HepG2 (cell line): ENCODE measurements around the gene HEPN1.

Source experiments
- BRD4 ChIP-seq: sonication (generic); formaldehyde crosslinking; IDR thresholded peaks from 2 replicates; pipeline ENCODE4 v1.4.0; 2020; ENCODE audit warnings: missing genetic modification reagents
- SALL1 ChIP-seq: sonication (generic); formaldehyde crosslinking; IDR thresholded peaks from 2 replicates; pipeline ENCODE4 v1.8.0; 2022; ENCODE audit warnings: mild to moderate bottlenecking, missing genetic modification reagents

- TF ChIP-seq SALL1 (CRISPR knock-in tag) (no peak), BRD4 (CRISPR knock-in tag) (no peak)
Measured at GRCh38 chr11:124937336-124937935, 18.4 kb downstream of the HEPN1 start.
